SHP77 (cell line): ENCODE results near the gene TBC1D2.

Source experiments
- DNase-seq, 2 experiments: peaks; one replicate each; lab custom pipeline; 2025; lab: John Stamatoyannopoulos, UW

The TBC1D2 gene

DNA sequence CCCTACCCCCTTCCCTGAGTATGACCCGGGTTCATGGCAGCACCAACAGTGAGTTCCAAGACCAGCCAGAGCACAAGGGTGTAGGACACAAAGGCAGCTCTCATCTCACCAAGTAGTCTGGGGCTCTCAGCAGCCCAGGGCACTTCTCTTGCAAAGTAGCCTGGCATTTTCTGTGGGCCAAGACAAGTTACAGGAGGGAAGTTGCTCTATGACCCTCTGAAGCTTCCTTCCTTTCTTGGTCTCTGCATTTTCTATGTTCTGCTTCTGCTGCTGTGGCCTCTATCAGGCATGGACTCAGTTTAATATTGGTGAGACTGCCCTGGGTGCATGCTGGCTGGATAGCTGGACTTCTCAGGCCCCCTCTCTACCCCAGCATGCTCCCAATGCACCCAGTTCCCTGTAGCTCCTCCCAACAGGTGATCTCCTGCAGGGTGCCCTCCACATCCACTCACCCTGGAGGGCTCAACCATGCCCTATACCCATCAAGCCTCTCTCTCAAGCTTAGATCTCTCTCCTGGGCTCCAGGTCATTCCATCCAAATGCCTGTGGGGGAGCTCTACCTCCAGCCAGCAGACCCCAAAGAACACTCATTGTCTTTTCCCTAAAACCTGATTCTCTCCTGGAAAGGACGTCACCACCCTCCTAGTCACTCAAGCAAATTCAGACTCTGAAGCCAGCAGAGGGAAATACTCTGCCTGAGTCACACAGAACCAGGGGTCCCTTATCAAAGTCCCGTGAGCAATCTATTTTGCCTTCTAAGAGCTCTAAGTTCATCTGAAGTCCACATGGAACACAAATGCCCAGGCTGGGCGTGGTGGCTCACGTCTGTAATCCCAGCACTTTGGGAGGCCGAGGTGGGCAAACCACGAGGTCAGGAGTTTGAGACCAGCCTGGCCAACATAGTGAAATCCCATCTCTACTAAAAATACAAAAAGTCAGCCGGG lies 13.8 kb downstream of the TBC1D2 start:
- no peak for DNase-seq

DNA sequence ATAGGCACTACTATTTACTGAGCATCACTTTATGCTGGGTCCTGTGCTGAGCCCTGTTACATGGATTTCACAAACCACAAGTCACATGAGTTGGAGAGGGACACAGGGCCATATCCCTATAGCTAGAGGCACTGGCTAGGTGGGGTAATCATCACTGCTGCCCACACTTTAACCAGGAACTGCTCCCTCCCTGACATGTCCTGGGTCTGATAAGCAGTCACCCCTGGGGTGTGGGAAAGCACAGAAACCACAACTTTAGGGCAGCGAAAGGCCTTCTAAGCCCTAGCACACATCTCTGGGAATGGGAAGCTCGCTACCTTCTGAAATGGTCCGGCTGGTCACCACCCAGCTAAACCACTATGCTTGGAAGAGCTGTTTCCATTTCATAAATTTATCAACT lies 15.0 kb downstream of the TBC1D2 start:
- no peak for DNase-seq

- DNase-seq: no peak
These were observed 18.5 kb downstream of the TBC1D2 start for GRCh38 chr9:98236901-98237487.

DNA sequence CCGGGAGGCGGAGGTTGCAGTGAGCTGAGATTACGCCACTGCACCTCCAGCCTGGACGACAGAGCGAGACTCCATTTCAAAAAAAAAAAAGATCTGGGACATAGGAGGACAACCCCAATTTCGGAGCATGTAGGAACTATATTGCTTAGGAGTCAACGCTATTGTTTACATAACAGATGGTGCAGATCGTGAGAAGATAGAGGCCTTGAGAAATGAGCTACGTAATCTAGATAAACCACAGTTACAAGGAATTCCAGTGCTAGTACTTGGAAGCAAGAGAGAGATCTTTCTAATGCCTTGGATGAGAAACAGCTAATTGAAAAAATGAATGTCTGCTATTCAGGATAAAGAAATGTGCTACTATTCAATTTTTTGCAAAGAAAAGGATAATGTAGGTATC lies 20.3 kb downstream of the TBC1D2 start:
- DNase-seq: no peak

DNA sequence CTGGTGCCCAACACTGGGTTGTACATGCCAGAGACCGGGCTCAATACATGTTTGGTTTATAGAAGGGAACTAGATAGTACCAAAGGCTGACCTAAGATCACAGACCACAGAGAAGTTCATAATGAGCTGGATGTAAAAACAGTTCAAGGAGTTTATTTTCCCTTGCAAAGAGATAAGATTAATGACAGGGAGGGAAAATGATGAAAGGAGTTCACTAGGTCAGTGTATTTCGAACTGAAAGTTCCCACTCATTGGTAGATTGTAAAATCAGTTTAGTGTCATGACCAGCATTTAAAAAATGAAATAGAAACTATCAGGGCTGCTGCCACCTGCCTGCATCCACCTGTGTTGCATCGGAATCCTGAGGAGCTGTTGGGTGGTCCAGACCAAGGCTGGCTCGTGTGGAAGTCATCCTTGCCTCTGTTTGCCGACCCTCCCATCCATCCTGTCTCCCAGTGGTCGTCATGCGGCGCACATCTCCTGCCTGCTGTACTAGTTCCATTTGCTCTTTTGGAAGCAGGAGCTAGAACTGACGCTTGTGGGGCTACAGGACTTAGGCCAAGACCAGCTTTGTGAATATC lies 21.1 kb downstream of the TBC1D2 start:
- DNase-seq: no peak

- DNase-seq: no peak
These were observed 22.5 kb downstream of the TBC1D2 start for GRCh38 chr9:98232926-98233325.

- no peak for DNase-seq
These were observed 23.5 kb downstream of the TBC1D2 start for GRCh38 chr9:98231770-98232478.

DNA sequence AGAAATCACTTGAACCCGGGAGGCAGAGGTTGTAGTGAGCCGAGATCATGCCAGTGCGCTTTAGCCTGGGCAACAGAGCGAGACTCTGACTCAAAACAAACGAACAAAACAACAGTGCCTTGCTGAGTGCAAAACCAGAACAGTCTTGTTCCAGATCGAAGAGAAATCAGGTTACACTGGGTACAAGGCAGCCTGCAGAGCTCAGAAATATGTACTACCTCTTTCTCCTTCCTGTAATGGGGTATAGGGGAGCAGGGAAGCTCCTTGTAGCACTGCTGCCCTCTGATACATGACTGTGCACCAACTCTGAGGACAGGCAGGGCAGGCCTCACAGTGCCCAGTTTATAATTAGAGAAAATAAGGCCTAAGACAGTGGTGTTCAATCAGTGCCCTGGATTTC lies 24.7 kb downstream of the TBC1D2 start:
- DNase-seq: no peak

DNA sequence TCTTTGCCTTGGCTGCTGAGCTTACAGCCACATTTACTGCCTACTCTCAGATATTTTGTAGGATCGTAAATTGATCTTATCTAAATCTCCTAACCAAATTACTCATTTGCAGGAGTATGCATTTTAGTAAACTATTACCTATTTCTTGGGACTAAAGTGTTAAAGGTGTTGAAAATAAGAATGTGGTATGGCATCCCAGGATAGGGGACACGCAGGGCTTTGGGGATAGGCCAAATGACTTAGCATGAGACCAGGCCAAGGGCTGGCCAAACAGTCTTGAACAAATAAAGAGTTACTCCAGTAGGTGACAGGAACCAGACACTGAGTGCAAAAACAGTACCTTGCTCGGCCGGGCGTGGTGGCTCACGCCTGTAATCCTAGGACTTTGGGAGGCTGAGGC lies 25.1 kb downstream of the TBC1D2 start:
- DNase-seq: no peak

DNA sequence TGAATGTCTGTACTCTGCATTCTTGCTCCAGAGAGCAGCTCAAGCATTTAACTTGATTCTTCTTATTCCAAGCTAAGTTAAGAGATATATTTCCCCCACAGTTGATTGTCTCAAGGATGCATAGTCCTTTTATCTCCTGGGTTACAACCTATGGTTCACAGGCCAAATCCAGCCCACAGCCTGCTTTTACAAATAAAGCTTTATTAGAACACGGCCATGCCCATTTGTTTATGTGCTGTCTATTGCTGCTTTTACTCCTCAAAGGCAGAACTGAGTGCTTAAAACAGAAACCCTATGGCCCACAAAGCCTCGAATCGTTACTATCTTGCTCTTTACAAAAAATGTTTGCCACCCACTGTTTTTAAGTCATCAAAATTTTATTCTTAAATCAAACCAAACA lies 25.8 kb downstream of the TBC1D2 start:
- DNase-seq: no peak

DNA sequence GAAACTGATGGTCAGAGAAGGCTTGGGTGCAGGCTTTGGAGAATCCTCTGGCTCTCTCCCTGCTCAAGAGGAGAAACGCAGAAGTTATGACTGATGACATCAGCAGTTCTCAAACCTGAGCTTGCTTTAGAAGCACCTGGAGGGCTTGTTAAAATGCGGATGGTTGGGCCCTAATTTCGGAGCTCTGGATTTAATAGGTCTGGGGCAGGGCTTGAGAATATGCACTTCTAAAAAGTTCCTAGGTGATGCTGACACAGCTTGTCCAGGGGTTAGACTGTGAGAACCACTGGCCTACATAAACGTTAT lies 26.4 kb downstream of the TBC1D2 start:
- no peak for DNase-seq

DNA sequence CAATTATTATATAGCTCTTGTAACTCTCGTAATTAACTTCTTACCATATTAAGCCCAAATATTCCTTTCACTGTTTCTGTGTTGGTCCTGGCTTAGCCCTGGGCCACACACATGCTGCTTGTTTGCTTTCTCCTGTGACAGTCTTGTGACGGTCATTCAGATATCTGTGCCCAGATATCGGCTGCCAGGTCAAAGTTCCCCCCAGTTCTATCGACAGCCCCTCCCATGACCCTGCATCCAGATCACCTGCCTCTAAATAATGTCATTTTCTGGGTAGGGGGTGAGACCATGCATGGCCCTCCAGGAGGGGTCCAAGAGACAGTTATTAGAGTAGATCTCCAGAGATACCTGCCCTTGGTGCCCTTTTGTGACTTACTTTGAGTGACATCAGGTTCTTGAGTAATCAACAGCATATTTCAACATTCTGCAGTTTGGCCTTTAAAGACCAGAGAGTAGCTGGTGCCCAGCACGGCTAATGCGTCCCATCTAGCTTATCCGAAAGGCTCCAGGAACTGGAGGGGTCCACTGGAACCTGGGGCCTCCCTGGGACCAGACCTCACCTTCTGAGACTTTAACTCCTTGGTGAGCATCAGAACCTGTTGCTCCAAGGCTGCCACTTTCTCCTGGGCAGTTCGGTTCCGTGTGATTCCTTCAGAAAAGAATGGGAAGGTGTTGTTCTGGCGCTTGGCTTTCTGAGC lies 26.9 kb downstream of the TBC1D2 start:
- no peak for DNase-seq

GRCh38 chr9:98227883-98228282 lies 27.6 kb downstream of the TBC1D2 start:
- no peak for DNase-seq

- no peak for DNase-seq
These were observed 28.5 kb downstream of the TBC1D2 start for GRCh38 chr9:98226957-98227356.

DNA sequence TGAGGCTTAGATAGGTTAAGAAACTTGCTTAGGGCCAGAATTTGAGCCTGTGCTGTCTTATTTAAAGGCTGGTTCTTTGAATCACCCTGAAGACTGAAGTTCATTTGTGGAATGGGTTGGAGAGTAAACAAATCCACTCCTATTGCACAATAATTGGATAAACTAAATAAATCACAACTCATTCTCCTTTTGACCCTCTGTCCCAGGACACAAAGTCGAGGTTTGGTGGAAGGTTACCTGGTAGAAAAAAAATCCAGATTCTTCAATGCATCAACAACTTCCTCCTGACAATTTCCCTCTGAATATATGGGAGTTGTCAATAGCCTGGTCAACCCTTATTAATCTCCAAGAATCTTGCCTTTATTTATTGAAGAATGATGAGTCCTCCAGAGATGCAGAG lies 28.9 kb downstream of the TBC1D2 start:
- DNase-seq: no peak

DNA sequence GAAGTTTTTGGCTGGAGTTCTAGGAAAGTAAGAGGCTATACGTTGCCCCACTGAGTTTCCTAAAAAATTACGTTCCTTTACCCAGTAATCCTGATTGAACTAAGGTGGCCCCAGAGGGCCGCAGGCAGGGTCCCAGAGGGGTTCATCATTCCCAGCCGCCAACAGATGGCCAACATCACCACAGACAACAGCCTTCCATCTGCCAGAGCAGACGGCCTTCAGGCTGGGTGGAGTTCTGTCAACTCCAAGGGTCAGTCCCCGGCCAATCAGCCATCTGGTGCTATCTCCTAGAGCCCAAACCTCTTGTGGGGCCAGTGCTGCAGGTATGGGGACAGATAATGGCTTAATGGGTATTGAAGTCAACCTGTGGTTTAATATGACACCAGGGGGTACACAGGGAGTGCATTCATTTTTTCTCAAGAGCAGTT lies 30.4 kb downstream of the TBC1D2 start:
- no peak for DNase-seq

GRCh38 chr9:98222885-98223691 lies 32.4 kb downstream of the TBC1D2 start:
- no peak for DNase-seq

DNA sequence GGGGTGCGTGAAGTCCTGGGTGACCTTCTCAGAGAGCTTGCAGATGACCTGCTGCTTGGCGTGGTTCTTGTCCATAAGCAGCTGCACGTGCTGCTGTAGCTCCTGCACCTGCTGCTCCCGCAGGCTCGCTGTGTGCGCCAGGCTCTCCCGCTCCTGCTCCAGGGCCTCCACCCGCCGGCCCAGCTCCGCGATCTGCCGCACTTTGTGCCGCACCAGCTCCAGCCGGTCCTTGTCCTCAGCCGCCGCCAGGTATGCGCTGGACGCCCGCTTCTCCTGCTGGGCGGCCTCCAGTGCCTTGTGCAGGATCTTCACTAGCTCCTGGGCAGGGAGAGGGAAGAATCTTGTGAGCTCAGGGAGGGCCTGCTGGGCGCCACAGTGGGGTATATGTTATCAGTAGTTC lies 34.5 kb downstream of the TBC1D2 start:
- DNase-seq: no peak

DNA sequence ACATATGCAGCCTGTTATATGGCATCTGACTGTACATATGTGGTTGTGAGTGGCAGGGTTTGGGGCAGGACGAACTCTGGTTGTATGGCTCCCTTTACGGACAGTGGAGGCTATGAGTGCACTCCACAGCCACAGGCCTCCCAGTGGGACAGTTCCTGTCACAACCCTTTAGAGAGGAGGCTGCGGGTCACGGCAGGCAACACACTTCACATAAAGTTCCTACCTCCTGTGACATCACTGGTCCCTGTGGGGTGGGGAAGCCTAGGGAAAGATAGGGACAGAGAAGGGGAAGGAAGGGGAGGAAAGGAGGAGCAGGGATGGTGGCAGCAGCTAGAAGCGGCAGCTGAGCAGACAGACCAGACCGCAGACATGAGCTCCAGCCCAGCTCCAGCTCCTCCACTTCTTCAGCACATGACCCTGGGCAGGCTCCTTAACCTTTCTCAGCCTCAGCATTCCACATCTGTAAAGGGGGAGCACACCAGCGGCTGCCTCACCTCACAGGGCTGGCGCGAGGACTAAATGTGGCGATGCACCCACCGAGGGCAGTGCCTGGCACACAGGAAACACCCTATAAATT lies 35.6 kb downstream of the TBC1D2 start:
- no peak for DNase-seq

- no peak for DNase-seq
These were observed 36.1 kb downstream of the TBC1D2 start for GRCh38 chr9:98219364-98219716.
